HepG2 (cell line): ENCODE data around the gene SSTR5.

Experiments used
- BRCA1 ChIP-seq: sonication (generic); formaldehyde crosslinking; IDR thresholded peaks from 2 replicates; pipeline ENCODE4 v1.4.0; 2020; ENCODE audit warnings: missing genetic modification reagents
- CEBPB ChIP-seq: IDR thresholded peaks from 2 replicates; pipeline ENCODE4 v1.6.1; 2011; ENCODE audit warnings: low read depth, low read length, improper control_type of control experiment, borderline replicate concordance
- POLR2AphosphoS5 ChIP-seq: IDR thresholded peaks from 2 replicates; pipeline ENCODE4 v1.6.1; 2012; ENCODE audit warnings: low read depth, low read length
- SMC3 ChIP-seq: IDR thresholded peaks from 2 replicates; pipeline ENCODE4 v1.6.1; 2011; ENCODE audit warnings: low read length, improper control_type of control experiment
- ZNF878 ChIP-seq: sonication (generic); formaldehyde crosslinking; IDR thresholded peaks from 2 replicates; pipeline ENCODE4 v1.8.1; 2023; ENCODE audit warnings: mild to moderate bottlenecking, missing genetic modification reagents, moderate library complexity
- ZSCAN25 ChIP-seq: sonication (generic); formaldehyde crosslinking; IDR thresholded peaks from 2 replicates; pipeline ENCODE4 v1.8.0; 2022; ENCODE audit warnings: mild to moderate bottlenecking, missing genetic modification reagents

DNA sequence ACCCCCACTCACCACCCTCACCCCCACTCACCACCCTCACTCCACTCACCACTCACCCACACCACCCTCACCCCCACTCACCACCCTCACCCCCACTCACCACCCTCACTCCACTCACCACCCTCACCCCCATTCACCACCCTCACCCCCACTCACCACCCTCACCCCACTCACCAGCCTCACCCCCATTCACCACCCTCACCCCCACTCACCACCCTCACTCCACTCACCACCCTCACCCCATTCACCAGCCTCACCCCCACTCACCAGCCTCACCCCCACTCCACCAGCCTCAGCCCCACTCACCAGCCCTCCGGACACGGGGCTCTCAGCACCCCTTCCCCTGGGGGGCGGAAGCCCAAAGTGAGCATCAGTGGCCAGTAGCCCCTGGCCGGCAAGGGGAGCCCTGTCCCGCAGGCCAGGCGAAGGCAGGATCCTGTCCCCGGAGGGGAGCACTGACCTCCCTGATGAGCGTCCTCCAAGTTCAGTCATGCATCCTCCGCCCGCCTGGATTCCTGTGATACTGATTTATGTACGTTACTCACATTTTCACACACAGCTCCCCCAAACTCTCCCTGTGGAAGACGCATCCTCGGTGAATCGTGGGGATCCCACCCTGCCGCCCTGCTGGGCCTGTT lies 41.5 kb downstream of the SSTR5 start:
- no peak for TF ChIP-seq BRCA1 (CRISPR knock-in tag)
- no peak for TF ChIP-seq CEBPB
- no peak for TF ChIP-seq SMC3
- no peak for TF ChIP-seq POLR2AphosphoS5
- no peak for TF ChIP-seq ZSCAN25 (CRISPR knock-in tag)
- TF ChIP-seq ZNF878 (CRISPR knock-in tag) = no peak
